ENCODE data around the gene MRPS10. TPM values are rescaled to one million over a fixed set of nuclear protein-coding genes. Genes with fewer than 3 reads are reported as not detected.
A peak's percentile ranks its signal among the peaks of the same experiment; 100 is the strongest.

Gene MRPS10
- total and polyA plus RNA-seq, 10 of the 15 experiments (the other 5 are each of a cell fraction or from before 2014, with no cell fraction given): 28.5 to 83.3 (median 52.8) TPM

DNA sequence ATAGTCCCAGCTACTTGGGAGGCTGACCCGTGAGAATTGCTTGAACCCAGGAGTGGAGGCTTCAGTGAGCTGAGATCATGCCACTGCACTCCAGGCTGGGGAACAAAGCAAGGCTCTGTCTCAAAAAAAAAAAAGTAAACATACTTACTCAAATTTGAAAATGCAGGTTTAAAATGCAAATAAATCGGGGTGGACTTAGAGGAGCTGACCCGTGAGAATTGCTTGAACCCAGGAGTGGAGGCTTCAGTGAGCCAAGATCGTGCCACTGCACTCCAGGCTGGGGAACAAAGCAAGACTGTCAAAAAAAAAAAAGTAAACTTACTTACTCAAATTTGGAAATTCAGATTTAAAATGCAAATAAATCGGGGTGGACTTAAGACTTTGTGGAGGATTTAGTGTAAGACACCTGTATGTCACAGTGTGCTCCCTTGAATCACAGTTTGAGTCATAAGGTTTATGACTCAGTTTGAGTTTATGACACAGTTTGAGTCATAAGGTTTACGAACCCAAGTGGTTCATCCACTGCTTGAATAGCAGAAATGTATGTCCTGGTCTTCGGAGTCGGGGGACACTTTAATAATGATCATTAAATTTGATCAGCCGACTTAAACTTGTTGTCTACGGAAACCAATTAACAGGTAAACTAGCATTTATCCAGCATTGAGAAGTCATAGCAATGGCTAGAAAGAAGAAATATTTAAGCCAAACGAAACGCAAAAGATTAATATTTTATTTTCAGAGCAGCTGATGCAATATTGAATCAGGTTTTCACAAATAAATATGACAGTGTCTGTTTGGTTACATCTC, 6.8 kb upstream of the MRPS10 start (continued):
- TF ChIP-seq, protein P1, sequence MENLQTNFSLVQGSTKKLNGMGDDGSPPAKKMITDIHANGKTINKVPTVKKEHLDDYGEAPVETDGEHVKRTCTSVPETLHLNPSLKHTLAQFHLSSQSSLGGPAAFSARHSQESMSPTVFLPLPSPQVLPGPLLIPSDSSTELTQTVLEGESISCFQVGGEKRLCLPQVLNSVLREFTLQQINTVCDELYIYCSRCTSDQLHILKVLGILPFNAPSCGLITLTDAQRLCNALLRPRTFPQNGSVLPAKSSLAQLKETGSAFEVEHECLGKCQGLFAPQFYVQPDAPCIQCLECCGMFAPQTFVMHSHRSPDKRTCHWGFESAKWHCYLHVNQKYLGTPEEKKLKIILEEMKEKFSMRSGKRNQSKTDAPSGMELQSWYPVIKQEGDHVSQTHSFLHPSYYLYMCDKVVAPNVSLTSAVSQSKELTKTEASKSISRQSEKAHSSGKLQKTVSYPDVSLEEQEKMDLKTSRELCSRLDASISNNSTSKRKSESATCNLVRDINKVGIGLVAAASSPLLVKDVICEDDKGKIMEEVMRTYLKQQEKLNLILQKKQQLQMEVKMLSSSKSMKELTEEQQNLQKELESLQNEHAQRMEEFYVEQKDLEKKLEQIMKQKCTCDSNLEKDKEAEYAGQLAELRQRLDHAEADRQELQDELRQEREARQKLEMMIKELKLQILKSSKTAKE (IDR thresholded peaks at IDR 0.05; ENCODE audit: low read depth, poor library complexity, severe bottlenecking): peak; percentile 89
- peak; percentile 95 for TF ChIP-seq CREM (IDR thresholded peaks at IDR 0.05; ENCODE audit: low read depth)
- TF ChIP-seq SRF (IDR thresholded peaks at IDR 0.05; ENCODE audit: low read depth in 2 of 2, low read length in 2 of 2): 0 out of 4 replicates have a peak, but pooled peaks of 1 of the 2 experiments have one; percentile 50
- peak; percentile 72; the same call in 1 of the 2 replicates for TF ChIP-seq BACH1 (IDR thresholded peaks at IDR 0.05; ENCODE audit: borderline replicate concordance)
- TF ChIP-seq, protein P2, sequence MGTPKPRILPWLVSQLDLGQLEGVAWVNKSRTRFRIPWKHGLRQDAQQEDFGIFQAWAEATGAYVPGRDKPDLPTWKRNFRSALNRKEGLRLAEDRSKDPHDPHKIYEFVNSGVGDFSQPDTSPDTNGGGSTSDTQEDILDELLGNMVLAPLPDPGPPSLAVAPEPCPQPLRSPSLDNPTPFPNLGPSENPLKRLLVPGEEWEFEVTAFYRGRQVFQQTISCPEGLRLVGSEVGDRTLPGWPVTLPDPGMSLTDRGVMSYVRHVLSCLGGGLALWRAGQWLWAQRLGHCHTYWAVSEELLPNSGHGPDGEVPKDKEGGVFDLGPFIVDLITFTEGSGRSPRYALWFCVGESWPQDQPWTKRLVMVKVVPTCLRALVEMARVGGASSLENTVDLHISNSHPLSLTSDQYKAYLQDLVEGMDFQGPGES (IDR thresholded peaks at IDR 0.05): no peak
- TF ChIP-seq NR2C1 (IDR thresholded peaks at IDR 0.05): no peak
- peak; percentile 85 for TF ChIP-seq SMARCA5 (IDR thresholded peaks at IDR 0.05)
- TF ChIP-seq EP300 (IDR thresholded peaks at IDR 0.05; ENCODE audit: borderline replicate concordance in 1 of 2, control insufficient read depth in 1 of 2, low read depth in 2 of 2, low read length in 2 of 2): peak; percentile 71 to 96
- peak; percentile 78; the same call in 1 of the 2 replicates for TF ChIP-seq TBL1XR1 (IDR thresholded peaks at IDR 0.05; ENCODE audit: low read depth, low read length)
- TF ChIP-seq NFIC (IDR thresholded peaks at IDR 0.05; ENCODE audit: low read depth, low read length): peak; percentile 94
- peak; percentile 54; the same call in 1 of the 2 replicates for TF ChIP-seq PML (IDR thresholded peaks at IDR 0.05; ENCODE audit: low read length)
- 0 out of 2 replicates have a peak, but pooled peaks have one; percentile 49 for TF ChIP-seq BMI1 (IDR thresholded peaks at IDR 0.05; ENCODE audit: borderline replicate concordance)
- TF ChIP-seq MEF2A (IDR thresholded peaks at IDR 0.05; ENCODE audit: insufficient read depth, low read depth, low read length): peak; percentile 79
- no peak for TF ChIP-seq CBFB (IDR thresholded peaks at IDR 0.05; ENCODE audit: low read depth)
- TF ChIP-seq ZBED1 (IDR thresholded peaks at IDR 0.05; ENCODE audit: borderline replicate concordance): peak; percentile 60; the same call in 1 of the 2 replicates
- no peak for TF ChIP-seq HDAC2 (IDR thresholded peaks at IDR 0.05)
- TF ChIP-seq STAT3 (IDR thresholded peaks at IDR 0.05; ENCODE audit: low read depth, low read length): peak; percentile 77; the same call in 1 of the 2 replicates
- TF ChIP-seq, protein P3, sequence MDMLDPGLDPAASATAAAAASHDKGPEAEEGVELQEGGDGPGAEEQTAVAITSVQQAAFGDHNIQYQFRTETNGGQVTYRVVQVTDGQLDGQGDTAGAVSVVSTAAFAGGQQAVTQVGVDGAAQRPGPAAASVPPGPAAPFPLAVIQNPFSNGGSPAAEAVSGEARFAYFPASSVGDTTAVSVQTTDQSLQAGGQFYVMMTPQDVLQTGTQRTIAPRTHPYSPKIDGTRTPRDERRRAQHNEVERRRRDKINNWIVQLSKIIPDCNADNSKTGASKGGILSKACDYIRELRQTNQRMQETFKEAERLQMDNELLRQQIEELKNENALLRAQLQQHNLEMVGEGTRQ (IDR thresholded peaks at IDR 0.05; ENCODE audit: borderline replicate concordance, low read depth, low read length): no peak
- peak; percentile 70 for TF ChIP-seq TCF7 (IDR thresholded peaks at IDR 0.05; ENCODE audit: borderline replicate concordance)
- TF ChIP-seq ZNF217 (IDR thresholded peaks at IDR 0.05): 0 out of 2 replicates have a peak, but pooled peaks have one; percentile 61
- peak; percentile 23 for TF ChIP-seq SP1 (IDR thresholded peaks at IDR 0.05; ENCODE audit: low read depth, low read length)
- no peak for TF ChIP-seq SUPT20H (IDR thresholded peaks at IDR 0.05; ENCODE audit: borderline replicate concordance, control insufficient read depth, low read depth, low read length)
- TF ChIP-seq IKZF2 (IDR thresholded peaks at IDR 0.05): peak; percentile 57 to 63; a peak in 2 of 4 replicates
- 0 out of 4 replicates have a peak, but pooled peaks of 1 of the 2 experiments have one; percentile 38 for TF ChIP-seq ETV6 (conservative IDR thresholded peaks at IDR 0.05 in 1 of 2, IDR thresholded peaks at IDR 0.05 in 1 of 2; ENCODE audit: borderline replicate concordance in 1 of 2, low read depth in 1 of 2)
- TF ChIP-seq ZNF207 (IDR thresholded peaks at IDR 0.05; ENCODE audit: borderline replicate concordance): no peak
- TF ChIP-seq RAD51 (IDR thresholded peaks at IDR 0.05): peak; percentile 37
- TF ChIP-seq GABPA (IDR thresholded peaks at IDR 0.05; ENCODE audit: low read depth): peak; percentile 70
- TF ChIP-seq SIN3A (IDR thresholded peaks at IDR 0.05; ENCODE audit: low read depth, low read length): no peak

Data from GM12878 (cell line).